Measurements from ENCODE around the gene ABCC6. TPM values are rescaled to one million over a fixed set of nuclear protein-coding genes. Genes with fewer than 3 reads are reported as not detected.
"Not testable (repeated sequence)": the region's sequence is repeated elsewhere in the genome, so short reads cannot be mapped to it uniquely, and the experiment has no call there.

Gene ABCC6
- total RNA-seq, 1 donor from 2014 or later = 3.0 TPM

- Mint-ChIP-seq H3K27ac (ENCODE audit: unreplicated experiment) (no peak overlapping the region), H3K27me3 (ENCODE audit: low read depth, unreplicated experiment) (peaks cover 5% of the 10 kb centered on the region)
- FAIRE-seq = no peak
Measured at GRCh38 chr16:16162591-16162990, 60.7 kb downstream of the ABCC6 start.

DNA sequence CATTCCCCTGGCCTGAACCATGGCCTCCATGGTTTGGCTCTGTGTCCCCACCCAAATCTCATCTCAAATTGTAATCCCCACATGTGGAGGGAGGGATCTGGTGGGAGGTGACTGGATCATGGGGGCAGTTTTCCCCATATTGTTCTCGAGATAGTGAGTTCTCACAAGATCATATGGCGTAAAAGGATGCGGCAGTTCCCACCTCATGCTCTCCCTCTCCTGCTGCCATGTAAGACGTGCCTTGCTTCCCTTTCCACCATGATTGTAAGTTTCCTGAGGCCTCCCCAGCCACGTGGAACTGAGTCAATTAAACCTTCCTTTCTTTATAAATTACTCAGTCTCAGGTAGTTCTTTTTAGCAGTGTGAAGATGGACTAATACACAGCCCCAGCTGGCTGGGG is 61.5 kb downstream of the ABCC6 start:
- not testable (repeated sequence) for H3K27me3 ChIP-seq (ENCODE audit: insufficient read depth, low read length); H3K36me3 ChIP-seq (ENCODE audit: insufficient read depth, low read length); H2AFZ ChIP-seq (ENCODE audit: low read depth, low read length); H3K4me1 Mint-ChIP-seq (ENCODE audit: low read depth, unreplicated experiment); H3K4me3 Mint-ChIP-seq (ENCODE audit: unreplicated experiment); H3K27ac ChIP-seq (ENCODE audit: low read depth, low read length); FAIRE-seq; H4K20me1 ChIP-seq (ENCODE audit: insufficient read depth, low read length); H3K27me3 Mint-ChIP-seq (ENCODE audit: low read depth, unreplicated experiment); H3K79me2 ChIP-seq (ENCODE audit: insufficient read depth, low read length); H3K9ac ChIP-seq (ENCODE audit: low read length); DNase-seq (ENCODE audit: low read depth); H3K4me1 ChIP-seq (ENCODE audit: insufficient read depth, low read length); H3K27ac Mint-ChIP-seq (ENCODE audit: unreplicated experiment); H3K4me2 ChIP-seq (ENCODE audit: low read length); H3K4me3 ChIP-seq (ENCODE audit: insufficient read depth, low read depth, low read length)
- peaks cover 19% of the 10 kb centered on the region for H3K9me3 ChIP-seq (ENCODE audit: insufficient read depth, low read depth, low read length)
- peaks cover 30% of the 10 kb centered on the region for H3K9me3 Mint-ChIP-seq (ENCODE audit: unreplicated experiment)
- peaks cover 14% of the 10 kb centered on the region for H3K36me3 Mint-ChIP-seq (ENCODE audit: low read depth, unreplicated experiment)

More at GRCh38 chr16:16162591-16162990, 60.7 kb downstream of the ABCC6 start:
- Histone ChIP-seq H3K79me2 (ENCODE audit: insufficient read depth, low read length) (no peaks in the 10 kb centered on the region), H3K4me1 (ENCODE audit: insufficient read depth, low read length) (no peaks in the 10 kb centered on the region), H3K4me2 (ENCODE audit: low read length) (no peak overlapping the region), H2AFZ (ENCODE audit: low read depth, low read length) (no peak overlapping the region), H3K9me3 (ENCODE audit: insufficient read depth, low read depth, low read length) (peaks cover 17% of the 10 kb centered on the region), H3K9ac (ENCODE audit: low read length) (no peak overlapping the region), H4K20me1 (ENCODE audit: insufficient read depth, low read length) (no peaks in the 10 kb centered on the region), H3K36me3 (ENCODE audit: insufficient read depth, low read length) (no peaks in the 10 kb centered on the region), H3K27me3 (ENCODE audit: insufficient read depth, low read length) (no peaks in the 10 kb centered on the region), H3K27ac (ENCODE audit: low read depth, low read length) (no peak overlapping the region), H3K4me3 (ENCODE audit: insufficient read depth, low read depth, low read length) (no peak overlapping the region)
- H3K4me3 Mint-ChIP-seq (ENCODE audit: unreplicated experiment) = no peak overlapping the region
- no peak for TF ChIP-seq EZH2 (IDR thresholded peaks at IDR 0.05; ENCODE audit: insufficient read depth, low read length)
- TF ChIP-seq CTCF (IDR thresholded peaks at IDR 0.05; ENCODE audit: insufficient read depth, low read depth, low read length) = no peak
- peaks cover 27% of the 10 kb centered on the region for H3K9me3 Mint-ChIP-seq (ENCODE audit: unreplicated experiment)
- H3K36me3 Mint-ChIP-seq (ENCODE audit: low read depth, unreplicated experiment) = peaks cover 15% of the 10 kb centered on the region
- DNase-seq (ENCODE audit: low read depth) = no peak
- H3K4me1 Mint-ChIP-seq (ENCODE audit: low read depth, unreplicated experiment) = no peaks in the 10 kb centered on the region

DNA sequence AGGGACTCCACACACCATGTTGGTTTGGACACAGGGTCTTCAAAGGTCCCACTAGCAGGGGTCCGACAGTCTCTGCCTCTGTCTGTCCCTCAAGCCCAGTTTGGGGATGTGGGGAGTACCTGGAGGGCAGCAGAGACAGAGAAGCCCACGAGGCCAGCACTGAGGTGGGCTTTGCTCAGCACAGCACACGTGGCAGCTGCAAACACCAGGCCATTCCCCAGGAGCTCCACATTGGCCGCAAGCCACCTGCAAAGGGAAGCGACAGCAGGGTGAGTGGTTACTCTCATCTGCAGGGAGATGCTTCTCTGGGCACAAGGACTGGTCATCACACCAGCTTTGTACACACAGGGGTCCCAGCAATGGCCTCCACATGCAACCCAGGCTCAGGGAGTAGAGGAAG is 62.0 kb downstream of the ABCC6 start:
- no peaks in the 10 kb centered on the region for H3K4me1 Mint-ChIP-seq (ENCODE audit: low read depth, unreplicated experiment)
- no peaks in the 10 kb centered on the region for H3K79me2 ChIP-seq (ENCODE audit: insufficient read depth, low read length)
- H3K27me3 ChIP-seq (ENCODE audit: insufficient read depth, low read length) = no peaks in the 10 kb centered on the region
- no peak overlapping the region for H3K4me3 ChIP-seq (ENCODE audit: insufficient read depth, low read depth, low read length)
- H3K9me3 Mint-ChIP-seq (ENCODE audit: unreplicated experiment) = peaks cover 30% of the 10 kb centered on the region
- no peak overlapping the region for H3K4me2 ChIP-seq (ENCODE audit: low read length)
- H3K27ac ChIP-seq (ENCODE audit: low read depth, low read length) = no peak overlapping the region
- H3K4me3 Mint-ChIP-seq (ENCODE audit: unreplicated experiment) = no peak overlapping the region
- no peak overlapping the region for H2AFZ ChIP-seq (ENCODE audit: low read depth, low read length)
- TF ChIP-seq EZH2 (IDR thresholded peaks at IDR 0.05; ENCODE audit: insufficient read depth, low read length) (no peak), CTCF (IDR thresholded peaks at IDR 0.05; ENCODE audit: insufficient read depth, low read depth, low read length) (no peak)
- H3K9me3 ChIP-seq (ENCODE audit: insufficient read depth, low read depth, low read length) = peaks cover 19% of the 10 kb centered on the region
- no peaks in the 10 kb centered on the region for H4K20me1 ChIP-seq (ENCODE audit: insufficient read depth, low read length)
- FAIRE-seq (no peak), DNase-seq (ENCODE audit: low read depth) (no peak)
- H3K27ac Mint-ChIP-seq (ENCODE audit: unreplicated experiment) = no peak overlapping the region
- H3K4me1 ChIP-seq (ENCODE audit: insufficient read depth, low read length) = no peaks in the 10 kb centered on the region
- H3K36me3 ChIP-seq (ENCODE audit: insufficient read depth, low read length) = no peaks in the 10 kb centered on the region
- peaks cover 5% of the 10 kb centered on the region for H3K27me3 Mint-ChIP-seq (ENCODE audit: low read depth, unreplicated experiment)
- H3K36me3 Mint-ChIP-seq (ENCODE audit: low read depth, unreplicated experiment) = peaks cover 14% of the 10 kb centered on the region
- H3K9ac ChIP-seq (ENCODE audit: low read length) = no peak overlapping the region

All from astrocyte (in vitro differentiated cells and primary cell).